GM18861 (cell line): ENCODE measurements around the gene ADNP.
A peak's percentile ranks its signal among the peaks of the same experiment; 100 is the strongest.
"Not testable (repeated sequence)": the region's sequence is repeated elsewhere in the genome, so short reads cannot be mapped to it uniquely, and the experiment has no call there.

Experiments used
- ATAC-seq: cut with Tn5 transposase; IDR thresholded peaks from one replicate; pipeline ENCODE4 v1.9.1; 2021; ENCODE audit not compliant: unreplicated experiment

ADNP gene

GRCh38 chr20:50931306-50932015, at the start of gene ADNP:
ADNP (minus strand) TSS chr20:50931437; CDS start chr20:50903996, 27,441 bp downstream.
- ATAC-seq = peak; percentile 51

GRCh38 chr20:50980071-50980681, 48.9 kb upstream of the ADNP start:
- no peak for ATAC-seq

GRCh38 chr20:50978533-50978932, 47.3 kb upstream of the ADNP start:
- ATAC-seq = not testable (repeated sequence)

- ATAC-seq = no peak
Measured at GRCh38 chr20:50977066-50978021, 46.1 kb upstream of the ADNP start.

- no peak for ATAC-seq
Measured at GRCh38 chr20:50975701-50976330, 44.6 kb upstream of the ADNP start.

GRCh38 chr20:50969912-50970311, 38.7 kb upstream of the ADNP start:
- ATAC-seq = no peak

- ATAC-seq = no peak
Measured at GRCh38 chr20:50969435-50969834, 38.2 kb upstream of the ADNP start.

- no peak for ATAC-seq
Measured at GRCh38 chr20:50968289-50968688, 37.1 kb upstream of the ADNP start.

GRCh38 chr20:50967586-50967985, 36.3 kb upstream of the ADNP start:
- no peak for ATAC-seq

GRCh38 chr20:50959543-50960126, 28.4 kb upstream of the ADNP start:
- ATAC-seq = no peak

- peak; percentile 58 for ATAC-seq
Measured at GRCh38 chr20:50958615-50959542, 27.6 kb upstream of the ADNP start, which contains the start of gene MOCS3. MOCS3 (plus strand) TSS chr20:50958818; CDS start chr20:50958843, 25 bp downstream.

GRCh38 chr20:50957798-50958614, 26.8 kb upstream of the ADNP start, which contains the start of gene DPM1:
DPM1 (minus strand) TSS chr20:50958532; CDS start chr20:50958523, 9 bp downstream.
- ATAC-seq = peak; percentile 70

GRCh38 chr20:50957276-50957675, 26.0 kb upstream of the ADNP start:
- no peak for ATAC-seq

- no peak for ATAC-seq
Measured at GRCh38 chr20:50953821-50954220, 22.6 kb upstream of the ADNP start.

- no peak for ATAC-seq
Measured at GRCh38 chr20:50953196-50953595, 22.0 kb upstream of the ADNP start.

- no peak for ATAC-seq
Measured at GRCh38 chr20:50948132-50948785, 17.0 kb upstream of the ADNP start.

GRCh38 chr20:50943069-50943468, 11.8 kb upstream of the ADNP start:
- ATAC-seq = no peak

GRCh38 chr20:50933589-50933988, 2.4 kb upstream of the ADNP start:
- ATAC-seq = no peak
